ENCODE data around the gene ARPP21.
A peak's percentile ranks its signal among the peaks of the same experiment; 100 is the strongest.

The ARPP21 gene

GRCh38 chr3:35663471-35663870 is 24.1 kb downstream of the ARPP21 start:
- H3K4me3 ChIP-seq (ENCODE audit: low read length) = no peak overlapping the region
- peaks cover 40% of the 10 kb centered on the region for H3K4me1 ChIP-seq (ENCODE audit: control insufficient read depth, insufficient read depth, low read length)
- no peak overlapping the region for H3K9ac ChIP-seq (ENCODE audit: low read depth, low read length)
- H3K4me2 ChIP-seq (ENCODE audit: low read length) = no peak overlapping the region
- no peaks in the 10 kb centered on the region for H3K36me3 ChIP-seq (ENCODE audit: insufficient read depth, low read length)
- H3K27me3 ChIP-seq (ENCODE audit: control insufficient read depth, insufficient read depth, low read length) = no peaks in the 10 kb centered on the region
- H3K9me3 ChIP-seq (replicated peaks; ENCODE audit: low read length) = no peaks in the 10 kb centered on the region

- H3K27me3 ChIP-seq (ENCODE audit: control insufficient read depth, insufficient read depth, low read length) = no peaks in the 10 kb centered on the region
- H3K9ac ChIP-seq (ENCODE audit: low read depth, low read length) = peak overlapping the region; percentile 42
- peaks cover 40% of the 10 kb centered on the region for H3K4me1 ChIP-seq (ENCODE audit: control insufficient read depth, insufficient read depth, low read length)
- peak overlapping the region; percentile 62 for H3K4me2 ChIP-seq (ENCODE audit: low read length)
- H3K9me3 ChIP-seq (replicated peaks; ENCODE audit: low read length) = no peaks in the 10 kb centered on the region
- peak overlapping the region; percentile 19 for H3K4me3 ChIP-seq (ENCODE audit: low read length)
- H3K36me3 ChIP-seq (ENCODE audit: insufficient read depth, low read length) = no peaks in the 10 kb centered on the region
Measured at GRCh38 chr3:35664460-35664919, 25.2 kb downstream of the ARPP21 start.

DNA sequence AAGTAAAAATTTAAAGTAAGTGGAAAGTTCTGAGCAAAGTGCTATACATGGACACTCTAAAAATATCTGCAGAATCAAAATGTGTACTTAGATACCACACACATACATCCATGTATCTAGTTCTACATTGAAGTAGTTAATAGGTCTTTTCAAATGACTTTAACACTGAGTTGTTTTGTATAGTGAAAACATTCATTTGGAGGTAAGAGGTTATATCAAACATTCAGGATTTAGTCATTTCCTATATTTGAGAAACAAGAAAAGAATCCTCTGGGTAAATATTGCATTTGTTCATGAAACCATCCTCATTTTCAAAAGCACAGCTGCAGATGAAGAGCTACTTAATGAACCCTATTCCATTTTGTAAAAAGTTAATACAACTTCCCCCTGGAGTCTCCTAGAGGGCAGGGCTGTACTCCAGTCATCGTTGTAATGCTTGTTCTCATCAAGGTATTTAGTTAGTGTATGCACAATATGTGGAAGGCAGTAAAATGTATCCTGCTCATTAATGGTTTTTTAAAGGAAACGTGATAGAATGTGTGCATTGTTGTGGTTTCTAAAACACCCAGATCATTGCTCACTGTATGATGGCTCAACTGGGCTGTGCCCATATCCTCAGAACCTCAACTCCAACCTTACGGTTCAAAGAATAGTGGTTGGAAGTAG is 26.2 kb downstream of the ARPP21 start:
- peak overlapping the region; percentile 42 for H3K9ac ChIP-seq (ENCODE audit: low read depth, low read length)

GRCh38 chr3:35666888-35667287 is 27.6 kb downstream of the ARPP21 start:
- H3K4me3 ChIP-seq (ENCODE audit: low read length) = no peak overlapping the region
- H3K36me3 ChIP-seq (ENCODE audit: insufficient read depth, low read length) = no peaks in the 10 kb centered on the region
- H3K9ac ChIP-seq (ENCODE audit: low read depth, low read length) = no peak overlapping the region
- no peaks in the 10 kb centered on the region for H3K27me3 ChIP-seq (ENCODE audit: control insufficient read depth, insufficient read depth, low read length)
- peaks cover 40% of the 10 kb centered on the region for H3K4me1 ChIP-seq (ENCODE audit: control insufficient read depth, insufficient read depth, low read length)
- H3K4me2 ChIP-seq (ENCODE audit: low read length) = peak overlapping the region; percentile 17
- no peaks in the 10 kb centered on the region for H3K9me3 ChIP-seq (replicated peaks; ENCODE audit: low read length)

More for the DNA sequence above, 26.2 kb downstream of the ARPP21 start:
- Histone ChIP-seq H3K4me3 (ENCODE audit: low read length) (no peak overlapping the region), H3K4me1 (ENCODE audit: control insufficient read depth, insufficient read depth, low read length) (peaks cover 40% of the 10 kb centered on the region), H3K9me3 (replicated peaks; ENCODE audit: low read length) (no peaks in the 10 kb centered on the region), H3K27me3 (ENCODE audit: control insufficient read depth, insufficient read depth, low read length) (no peaks in the 10 kb centered on the region), H3K4me2 (ENCODE audit: low read length) (peak overlapping the region; percentile 62), H3K36me3 (ENCODE audit: insufficient read depth, low read length) (no peaks in the 10 kb centered on the region)

DNA sequence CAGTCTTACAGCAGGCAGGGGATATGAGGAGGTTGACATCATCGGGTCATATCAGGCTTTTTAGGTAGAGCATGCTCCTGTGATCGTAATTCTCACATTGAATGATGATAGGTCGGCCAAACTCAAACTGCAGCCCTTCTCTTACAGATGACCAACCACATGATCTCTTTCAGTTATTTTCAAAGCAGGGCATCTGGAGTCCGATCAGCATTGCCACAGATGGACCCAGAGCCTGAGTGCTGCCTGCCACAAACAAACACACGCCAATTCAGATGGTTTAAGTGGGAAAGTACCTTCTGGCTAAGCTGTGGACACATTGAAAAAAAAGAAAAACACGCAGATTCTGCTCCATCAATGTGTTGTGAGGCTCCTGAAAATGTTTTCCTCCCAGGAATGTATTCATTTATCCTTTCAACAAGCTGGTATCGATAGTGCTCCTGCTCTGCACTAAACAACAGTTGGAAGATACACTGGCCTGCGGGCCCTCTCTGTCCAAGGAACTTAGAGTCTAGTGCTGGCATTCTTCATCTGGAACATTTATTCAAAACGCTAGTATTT is 31.2 kb downstream of the ARPP21 start:
- Histone ChIP-seq H3K9ac (ENCODE audit: low read depth, low read length) (no peak overlapping the region), H3K36me3 (ENCODE audit: insufficient read depth, low read length) (no peaks in the 10 kb centered on the region), H3K27me3 (ENCODE audit: control insufficient read depth, insufficient read depth, low read length) (no peaks in the 10 kb centered on the region), H3K9me3 (replicated peaks; ENCODE audit: low read length) (no peaks in the 10 kb centered on the region), H3K4me3 (ENCODE audit: low read length) (no peak overlapping the region), H3K4me2 (ENCODE audit: low read length) (no peak overlapping the region), H3K4me1 (ENCODE audit: control insufficient read depth, insufficient read depth, low read length) (peaks cover 18% of the 10 kb centered on the region)

DNA sequence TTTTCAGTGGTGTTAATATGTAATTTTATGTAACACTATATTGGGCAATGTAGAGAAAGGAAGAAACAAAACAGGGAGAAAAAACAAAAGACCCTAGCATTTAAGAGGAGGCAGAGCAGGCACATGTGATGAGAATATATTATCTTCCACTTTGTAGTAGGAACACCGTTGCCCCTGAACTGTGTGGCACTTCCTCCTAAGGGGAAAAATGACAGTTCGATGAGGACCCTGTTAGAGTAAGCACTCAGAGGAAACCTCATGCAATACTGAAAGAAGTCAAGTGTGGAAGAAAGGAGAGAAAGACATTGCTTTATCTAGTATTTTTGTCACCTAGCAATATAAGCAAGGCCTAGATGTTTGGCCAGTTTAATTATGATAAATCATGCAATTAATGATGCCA is 32.2 kb downstream of the ARPP21 start:
- Histone ChIP-seq H3K9ac (ENCODE audit: low read depth, low read length) (no peak overlapping the region), H3K4me1 (ENCODE audit: control insufficient read depth, insufficient read depth, low read length) (peaks cover 8% of the 10 kb centered on the region), H3K27me3 (ENCODE audit: control insufficient read depth, insufficient read depth, low read length) (no peaks in the 10 kb centered on the region), H3K4me2 (ENCODE audit: low read length) (no peak overlapping the region), H3K9me3 (replicated peaks; ENCODE audit: low read length) (no peaks in the 10 kb centered on the region), H3K4me3 (ENCODE audit: low read length) (no peak overlapping the region), H3K36me3 (ENCODE audit: insufficient read depth, low read length) (no peaks in the 10 kb centered on the region)

DNA sequence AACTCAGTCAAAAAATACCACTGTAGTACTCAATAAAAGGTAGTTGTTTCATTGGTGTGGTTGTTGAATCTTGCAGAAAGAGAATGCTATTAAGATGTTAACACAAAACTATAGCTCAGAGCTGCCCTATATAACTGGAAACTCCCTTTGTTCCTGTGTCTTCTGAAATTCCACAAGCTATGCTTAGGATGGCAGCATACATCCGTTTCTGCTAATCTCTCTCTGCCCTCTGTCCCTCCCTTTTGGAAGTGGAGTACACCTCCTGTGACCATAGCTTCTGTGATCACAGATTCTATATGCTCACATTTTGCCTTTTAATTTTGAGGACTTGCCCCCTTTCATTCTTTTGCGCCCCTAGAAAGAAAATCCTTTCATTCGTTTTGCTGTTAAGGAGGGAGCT is 33.7 kb downstream of the ARPP21 start:
- H3K9ac ChIP-seq (ENCODE audit: low read depth, low read length) = no peak overlapping the region
- H3K4me2 ChIP-seq (ENCODE audit: low read length) = no peak overlapping the region
- H3K4me1 ChIP-seq (ENCODE audit: control insufficient read depth, insufficient read depth, low read length) = peaks cover 4% of the 10 kb centered on the region
- H3K4me3 ChIP-seq (ENCODE audit: low read length) = no peak overlapping the region
- no peaks in the 10 kb centered on the region for H3K27me3 ChIP-seq (ENCODE audit: control insufficient read depth, insufficient read depth, low read length)
- H3K9me3 ChIP-seq (replicated peaks; ENCODE audit: low read length) = no peaks in the 10 kb centered on the region
- no peaks in the 10 kb centered on the region for H3K36me3 ChIP-seq (ENCODE audit: insufficient read depth, low read length)

GRCh38 chr3:35674451-35675109 is 35.3 kb downstream of the ARPP21 start:
- Histone ChIP-seq H3K9me3 (replicated peaks; ENCODE audit: low read length) (no peaks in the 10 kb centered on the region), H3K4me2 (ENCODE audit: low read length) (no peak overlapping the region), H3K4me1 (ENCODE audit: control insufficient read depth, insufficient read depth, low read length) (peaks cover 13% of the 10 kb centered on the region), H3K36me3 (ENCODE audit: insufficient read depth, low read length) (no peaks in the 10 kb centered on the region), H3K9ac (ENCODE audit: low read depth, low read length) (no peak overlapping the region), H3K27me3 (ENCODE audit: control insufficient read depth, insufficient read depth, low read length) (peaks cover 2% of the 10 kb centered on the region), H3K4me3 (ENCODE audit: low read length) (no peak overlapping the region)

- Histone ChIP-seq H3K9me3 (replicated peaks; ENCODE audit: low read length) (no peaks in the 10 kb centered on the region), H3K36me3 (ENCODE audit: insufficient read depth, low read length) (no peaks in the 10 kb centered on the region), H3K4me2 (ENCODE audit: low read length) (no peak overlapping the region), H3K27me3 (ENCODE audit: control insufficient read depth, insufficient read depth, low read length) (peaks cover 2% of the 10 kb centered on the region), H3K4me1 (ENCODE audit: control insufficient read depth, insufficient read depth, low read length) (peaks cover 13% of the 10 kb centered on the region), H3K4me3 (ENCODE audit: low read length) (no peak overlapping the region), H3K9ac (ENCODE audit: low read depth, low read length) (no peak overlapping the region)
Measured at GRCh38 chr3:35675206-35675605, 35.9 kb downstream of the ARPP21 start.

- Histone ChIP-seq H3K27me3 (ENCODE audit: control insufficient read depth, insufficient read depth, low read length) (peaks cover 2% of the 10 kb centered on the region), H3K4me3 (ENCODE audit: low read length) (no peak overlapping the region), H3K9me3 (replicated peaks; ENCODE audit: low read length) (no peaks in the 10 kb centered on the region), H3K9ac (ENCODE audit: low read depth, low read length) (no peak overlapping the region), H3K4me2 (ENCODE audit: low read length) (no peak overlapping the region), H3K4me1 (ENCODE audit: control insufficient read depth, insufficient read depth, low read length) (peaks cover 13% of the 10 kb centered on the region), H3K36me3 (ENCODE audit: insufficient read depth, low read length) (no peaks in the 10 kb centered on the region)
Measured at GRCh38 chr3:35675621-35676020, 36.3 kb downstream of the ARPP21 start.

DNA sequence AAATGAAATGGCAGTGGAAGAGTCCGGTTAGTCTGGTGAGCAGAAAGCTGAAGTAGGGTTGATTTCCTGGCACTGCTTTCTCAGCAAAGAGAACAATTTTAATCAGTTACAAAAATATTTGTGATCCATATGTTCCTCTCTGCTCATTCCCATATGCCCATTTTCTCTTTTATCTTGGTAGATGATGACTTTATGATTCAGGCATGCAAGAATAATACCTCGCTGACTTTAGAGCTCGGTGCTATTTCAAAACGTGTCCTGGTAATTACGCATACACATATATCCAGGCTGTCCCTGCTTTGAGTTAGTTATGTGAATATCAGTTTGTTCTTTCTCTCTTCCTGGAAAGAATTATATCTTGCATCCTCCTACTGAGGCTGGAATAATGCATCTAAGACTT is 38.5 kb downstream of the ARPP21 start:
- Histone ChIP-seq H3K9me3 (replicated peaks; ENCODE audit: low read length) (no peaks in the 10 kb centered on the region), H3K4me3 (ENCODE audit: low read length) (no peak overlapping the region), H3K27me3 (ENCODE audit: control insufficient read depth, insufficient read depth, low read length) (peaks cover 2% of the 10 kb centered on the region), H3K4me1 (ENCODE audit: control insufficient read depth, insufficient read depth, low read length) (peaks cover 13% of the 10 kb centered on the region), H3K9ac (ENCODE audit: low read depth, low read length) (no peak overlapping the region), H3K36me3 (ENCODE audit: insufficient read depth, low read length) (no peaks in the 10 kb centered on the region), H3K4me2 (ENCODE audit: low read length) (no peak overlapping the region)
